GM19395 (cell line): ENCODE data around the gene ANKH.
"Not testable (repeated sequence)": the region's sequence is repeated elsewhere in the genome, so short reads cannot be mapped to it uniquely, and the experiment has no call there.

Experiments
- ATAC-seq: cut with Tn5 transposase; IDR thresholded peaks from one replicate; pipeline ENCODE4 v1.9.1; 2021; ENCODE audit warnings: mild to moderate bottlenecking, moderate library complexity; ENCODE audit not compliant: unreplicated experiment

Gene ANKH

GRCh38 chr5:14859150-14859549 is 12.4 kb downstream of the ANKH start:
- no peak for ATAC-seq

- no peak for ATAC-seq
These were observed 16.2 kb downstream of the ANKH start for GRCh38 chr5:14855366-14855765.

DNA sequence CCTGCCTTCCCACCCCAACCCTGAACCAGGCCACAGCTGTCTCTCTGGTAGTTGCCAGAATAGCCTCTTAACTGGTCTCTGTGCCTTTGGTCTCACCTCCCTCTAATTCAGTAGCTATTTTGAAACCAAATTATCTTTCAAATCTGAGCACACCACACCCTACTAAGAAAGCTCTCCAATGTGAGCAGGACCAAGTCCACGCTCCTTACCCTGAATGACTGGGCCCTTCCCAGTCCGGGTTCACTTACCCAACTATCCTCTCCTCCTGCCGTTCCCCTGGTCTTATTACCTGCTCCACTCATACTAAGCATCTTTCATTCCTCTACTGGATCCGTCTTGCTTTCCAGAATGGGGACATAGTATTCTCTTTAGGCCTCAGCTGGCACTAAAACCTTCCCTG is 16.8 kb downstream of the ANKH start:
- ATAC-seq, result no peak

DNA sequence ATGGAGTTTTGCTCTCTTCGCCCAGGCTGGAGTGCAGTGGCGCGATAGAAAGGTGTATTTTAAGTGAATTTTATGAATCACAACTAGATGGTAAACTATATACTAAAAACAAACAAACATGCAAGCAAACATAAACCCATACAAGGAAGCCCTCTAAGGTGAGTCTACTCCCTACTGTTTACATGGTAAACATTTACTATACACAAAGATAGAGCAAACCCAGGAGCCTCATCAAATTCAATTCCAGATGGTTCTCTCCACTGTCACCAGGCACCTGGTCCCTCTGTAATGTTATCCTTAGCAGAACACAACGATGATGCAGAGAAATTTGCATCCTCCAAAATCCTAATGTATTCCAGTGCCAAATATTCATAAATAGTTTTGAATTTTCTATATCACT is 17.9 kb downstream of the ANKH start:
- no peak for ATAC-seq

GRCh38 chr5:14852779-14853178 is 18.8 kb downstream of the ANKH start:
- ATAC-seq, result no peak

GRCh38 chr5:14851999-14852526 is 19.5 kb downstream of the ANKH start:
- ATAC-seq, result peak; percentile 24

DNA sequence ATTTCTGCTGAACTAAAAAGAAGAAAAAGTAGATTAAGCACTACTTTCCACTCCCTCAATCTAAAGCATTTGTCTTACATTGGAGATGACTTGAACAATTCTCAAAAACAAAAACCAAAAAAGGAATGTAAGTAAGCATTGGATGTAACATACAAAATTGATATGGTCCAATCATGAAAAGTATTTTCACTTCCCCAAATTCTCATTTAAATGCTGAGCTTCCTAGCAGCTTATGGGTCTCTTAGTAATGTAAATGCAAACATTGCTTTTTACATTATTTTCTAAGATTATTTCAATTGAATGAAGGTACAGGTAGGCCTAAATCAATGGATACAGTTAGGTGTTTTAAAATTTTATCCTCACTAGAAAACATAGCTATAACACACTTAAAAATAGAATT is 20.0 kb downstream of the ANKH start:
- peak; percentile 61 for ATAC-seq

GRCh38 chr5:14851050-14851419 is 20.5 kb downstream of the ANKH start:
- ATAC-seq, result no peak

GRCh38 chr5:14850419-14851049 is 21.0 kb downstream of the ANKH start:
- no peak for ATAC-seq

- no peak for ATAC-seq
These were observed 21.9 kb downstream of the ANKH start for GRCh38 chr5:14849516-14850294.

DNA sequence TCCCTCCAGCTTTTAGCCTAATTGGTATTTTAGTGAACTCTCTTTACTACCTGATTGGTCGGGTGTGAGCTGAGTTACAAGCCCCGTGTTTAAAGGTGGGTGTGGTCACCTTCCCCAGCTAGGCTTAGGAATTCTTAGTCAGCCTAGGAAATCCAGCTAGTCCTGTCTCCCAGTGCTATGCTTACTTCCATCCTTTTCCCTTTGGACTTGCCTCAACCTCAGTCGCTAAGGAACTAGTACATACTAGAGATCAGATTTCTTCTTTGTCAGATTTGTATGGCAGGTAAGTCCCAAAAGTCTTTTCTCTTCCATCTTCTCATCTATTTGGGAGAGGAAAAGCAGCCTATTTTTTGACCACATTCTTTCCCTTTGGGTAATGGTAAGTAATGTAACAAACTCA is 22.6 kb downstream of the ANKH start:
- not testable (repeated sequence) for ATAC-seq

DNA sequence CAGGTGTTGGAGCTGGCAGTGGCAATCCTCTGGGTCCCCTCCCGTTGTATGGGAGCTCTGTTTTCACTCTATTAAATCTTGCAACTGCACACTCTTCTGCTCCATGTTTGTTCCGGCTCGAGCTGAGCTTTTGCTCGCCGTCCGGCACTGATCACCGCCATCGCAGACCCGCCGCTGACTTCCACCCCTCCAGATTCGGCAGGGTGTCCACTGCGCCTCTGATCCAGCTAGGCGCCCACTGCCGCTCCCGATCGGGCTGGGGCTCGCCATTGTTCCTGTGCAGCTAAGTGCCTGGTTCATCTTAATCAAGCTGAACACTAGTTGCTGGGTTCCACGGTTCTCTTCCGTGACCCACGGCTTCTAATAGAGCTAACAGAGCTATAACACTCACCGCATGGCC is 23.2 kb downstream of the ANKH start:
- no peak for ATAC-seq

GRCh38 chr5:14847471-14847870 is 24.1 kb downstream of the ANKH start:
- no peak for ATAC-seq

DNA sequence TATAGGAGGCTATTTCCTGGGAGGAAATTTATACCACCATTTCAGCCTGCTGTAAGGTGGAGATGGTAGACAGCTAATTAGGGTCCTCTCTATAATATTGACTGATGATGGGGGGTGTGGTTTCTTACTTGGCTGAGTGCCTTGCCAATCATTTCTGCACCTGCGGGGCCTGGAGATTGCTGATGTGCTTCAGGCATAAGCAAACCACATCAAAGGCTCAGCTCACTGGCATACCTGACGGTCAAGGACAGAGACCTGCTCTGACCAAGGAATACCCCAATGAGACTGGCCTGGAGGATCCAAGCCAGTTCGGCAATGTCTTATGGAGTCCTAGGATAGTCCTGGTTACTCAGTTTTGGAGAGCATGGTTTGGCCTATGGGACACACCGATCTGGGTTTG is 29.5 kb downstream of the ANKH start:
- ATAC-seq, result no peak

DNA sequence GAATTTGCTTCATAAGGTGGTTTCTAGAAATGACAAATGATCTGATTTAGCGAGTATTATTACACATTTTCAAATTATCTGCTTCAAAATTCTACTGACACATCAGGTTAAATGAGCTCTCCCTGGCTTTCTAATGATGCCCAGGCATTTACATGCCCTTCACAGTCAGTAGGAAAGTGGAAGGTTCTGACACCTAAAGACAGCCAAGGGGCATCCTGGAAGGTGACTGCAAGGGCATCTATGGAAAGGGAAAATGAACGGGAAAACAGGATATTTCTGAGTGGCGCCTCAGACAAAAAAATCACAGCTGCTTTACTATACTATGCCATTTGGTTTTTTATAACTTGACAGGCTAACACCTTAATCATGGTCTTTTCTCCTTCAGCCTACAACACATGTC is 31.0 kb downstream of the ANKH start:
- no peak for ATAC-seq

DNA sequence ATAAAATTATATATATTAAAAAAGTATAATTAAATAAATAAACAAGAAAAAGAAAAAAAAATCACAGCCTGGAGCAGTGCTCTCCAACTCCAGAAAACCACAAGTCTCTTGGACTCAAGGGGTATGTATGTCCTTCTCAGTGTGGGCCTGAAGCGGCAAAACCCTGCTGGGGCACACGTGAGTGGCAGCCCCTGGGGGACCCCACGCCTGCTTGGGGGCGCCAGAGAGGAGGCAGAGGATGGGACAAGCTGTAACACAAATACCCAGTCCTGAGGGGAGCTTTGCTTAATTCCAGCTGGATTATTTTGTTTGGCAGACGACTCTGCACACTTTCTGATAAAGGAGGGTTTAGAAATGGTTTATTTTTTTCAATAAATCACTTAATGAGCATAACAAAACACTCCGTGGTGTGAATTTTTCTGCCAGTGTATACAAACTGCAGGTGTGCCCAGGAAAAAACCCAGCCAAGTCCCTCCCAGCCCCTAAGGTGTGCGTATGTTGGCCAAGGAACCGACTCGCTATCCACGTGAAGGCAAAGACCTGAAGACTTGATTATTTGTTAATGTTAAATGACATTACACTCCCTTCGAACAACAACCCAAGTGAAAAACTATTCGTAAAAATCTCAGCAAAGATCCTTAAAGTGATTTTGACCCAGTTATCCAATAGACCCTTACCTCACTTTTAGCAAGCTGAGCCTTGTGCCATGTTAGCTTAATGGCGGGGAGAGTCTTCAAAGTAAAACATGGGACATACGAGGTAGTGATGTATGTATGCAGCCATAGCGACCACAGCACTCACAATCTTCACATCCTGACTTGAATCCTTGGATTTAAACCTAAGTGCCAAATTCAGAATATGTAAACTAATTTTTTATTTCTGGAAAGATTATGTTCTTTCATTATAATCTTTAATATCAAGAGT is 32.9 kb downstream of the ANKH start:
- no peak for ATAC-seq

DNA sequence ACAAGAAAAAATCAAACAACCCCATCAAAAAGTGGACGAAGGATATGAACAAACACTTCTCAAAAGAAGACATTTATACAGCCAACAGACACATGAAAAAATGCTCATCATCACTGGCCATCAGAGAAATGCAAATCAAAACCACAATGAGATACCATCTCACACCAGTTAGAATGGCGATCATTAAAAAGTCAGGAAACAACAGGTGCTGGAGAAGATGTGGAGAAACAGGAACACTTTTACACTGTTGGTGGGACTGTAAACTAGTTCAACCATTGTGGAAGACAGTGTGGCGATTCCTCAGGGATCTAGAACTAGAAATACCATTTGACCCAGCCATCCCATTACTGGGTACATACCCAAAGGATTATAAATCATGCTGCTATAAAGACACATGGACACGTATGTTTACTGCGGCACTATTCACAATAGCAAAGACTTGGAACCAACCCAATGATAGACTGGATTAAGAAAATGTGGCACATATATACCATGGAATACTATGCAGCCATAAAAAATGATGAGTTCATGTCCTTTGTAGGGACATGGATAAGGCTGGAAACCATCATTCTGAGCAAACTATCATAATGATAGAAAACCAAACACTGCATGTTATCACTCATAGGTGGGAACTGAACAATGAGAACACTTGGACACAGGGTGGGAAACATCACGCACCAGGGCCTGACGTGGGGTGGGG is 34.0 kb downstream of the ANKH start:
- ATAC-seq, result not testable (repeated sequence)

DNA sequence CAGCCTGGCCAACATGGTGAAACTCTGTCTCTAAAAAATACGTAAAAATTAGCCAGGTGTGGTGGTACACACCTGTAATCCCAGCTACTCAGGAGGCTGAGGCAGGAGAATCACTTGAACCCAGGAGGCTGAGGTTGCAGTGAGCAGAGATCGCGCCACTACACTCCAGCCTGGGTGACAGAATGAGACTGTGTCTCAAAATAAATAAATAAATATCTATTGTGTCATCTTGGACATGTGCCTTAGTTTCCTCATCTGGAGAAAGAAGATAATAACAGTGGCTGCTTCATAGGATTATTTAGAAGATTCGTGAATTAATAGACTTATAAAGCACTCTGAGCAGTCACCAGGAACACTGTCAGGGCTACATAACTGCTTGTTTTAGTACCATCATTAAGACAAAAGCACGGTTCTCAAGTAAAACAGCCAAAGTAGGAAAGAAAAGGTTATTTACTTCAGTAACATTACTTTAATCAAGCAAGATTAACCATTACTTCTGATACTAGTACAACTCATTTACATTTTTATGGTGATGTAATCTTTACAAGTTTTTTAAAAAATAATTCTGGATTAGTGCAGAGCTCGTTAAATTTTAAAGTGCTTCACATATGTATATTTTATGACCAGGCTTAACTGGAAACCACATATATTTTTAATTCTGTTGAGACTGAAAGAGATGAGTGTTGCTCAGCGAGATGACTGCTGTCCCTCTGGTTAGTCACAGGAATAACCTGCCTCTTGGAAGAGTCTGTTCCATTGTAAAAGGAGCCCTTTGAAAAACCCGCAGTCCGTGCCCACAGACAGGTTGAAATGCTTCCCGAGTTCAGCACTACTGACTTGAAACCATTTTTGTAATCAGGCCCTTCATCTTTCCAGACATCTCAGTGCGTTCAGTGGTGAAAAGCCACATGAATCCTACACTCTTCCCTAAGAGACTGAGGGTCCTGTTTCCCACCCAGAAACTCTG is 36.7 kb downstream of the ANKH start:
- ATAC-seq, result no peak

- ATAC-seq, result no peak
These were observed 37.5 kb downstream of the ANKH start for GRCh38 chr5:14834062-14834461.

DNA sequence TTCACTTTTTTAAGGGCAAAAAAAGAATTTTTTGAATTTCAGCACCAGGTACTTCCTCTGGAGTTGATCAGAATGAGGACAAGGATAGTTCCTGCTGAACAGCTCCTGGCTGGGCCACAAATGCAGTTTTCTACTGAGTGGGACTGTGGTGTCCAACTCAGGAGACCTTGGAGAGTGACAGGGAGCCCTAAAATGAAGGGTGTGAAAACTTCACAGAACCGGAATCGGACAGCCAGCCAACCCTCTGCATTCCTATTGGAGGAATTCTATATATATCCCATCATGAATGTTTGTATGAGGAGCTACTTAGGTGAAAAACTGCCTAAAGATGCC is 40.6 kb downstream of the ANKH start:
- no peak for ATAC-seq
